Measurements from ENCODE around the gene ZFYVE9. TPM values are rescaled to one million over a fixed set of nuclear protein-coding genes. Genes with fewer than 3 reads are reported as not detected.

Gene ZFYVE9
- total and polyA plus RNA-seq, 2 of the 8 experiments (the other 6 are each of a cell fraction or from before 2014, with no cell fraction given) = 5.8 to 26.5 TPM

DNA sequence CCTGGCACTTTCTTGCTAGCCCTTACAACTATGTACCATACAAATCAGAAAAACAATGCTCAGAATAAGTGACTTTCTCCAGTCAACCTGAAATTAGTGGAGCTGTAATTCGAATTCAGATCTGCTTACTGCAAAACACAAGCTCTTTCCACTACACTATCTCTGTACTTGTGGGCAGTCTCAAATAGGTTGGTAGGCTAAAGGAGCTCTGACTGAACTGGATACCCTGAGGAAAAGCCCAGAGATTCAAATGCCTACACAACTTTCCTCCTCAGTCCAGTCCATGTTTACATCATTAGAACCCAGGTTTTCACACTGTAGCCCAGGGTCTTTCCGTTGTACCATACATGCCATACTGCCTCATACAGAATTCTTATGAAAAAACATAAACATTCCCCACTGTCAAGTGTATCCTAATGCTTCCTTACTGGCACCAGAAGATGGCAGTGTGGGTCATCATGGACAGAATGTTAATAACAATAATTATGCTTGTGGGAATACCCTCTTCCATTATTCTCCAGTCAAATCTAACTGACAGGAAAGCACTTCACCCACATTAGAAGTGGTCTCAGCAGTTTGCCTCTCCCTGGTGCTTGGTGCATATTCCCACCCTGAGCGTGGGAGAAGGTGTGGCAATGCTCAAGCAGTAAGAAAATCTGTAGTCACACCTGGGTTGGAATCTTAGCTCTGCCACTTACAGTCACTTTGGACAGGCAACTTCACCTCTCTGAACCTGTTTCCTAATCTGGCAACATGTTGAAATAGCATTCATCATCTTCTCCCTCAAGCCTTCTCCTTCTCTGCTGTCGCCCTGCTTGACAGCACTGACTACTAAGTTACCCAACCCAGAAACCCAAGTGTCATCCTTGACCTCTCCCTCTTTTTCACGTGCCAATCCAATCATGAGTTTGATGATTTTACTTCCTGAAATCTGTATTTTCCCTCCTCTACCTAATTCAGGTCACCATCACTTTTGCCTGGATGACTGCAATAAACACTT, 14.4 kb upstream of the ZFYVE9 start (continued):
- TF ChIP-seq, protein P1, sequence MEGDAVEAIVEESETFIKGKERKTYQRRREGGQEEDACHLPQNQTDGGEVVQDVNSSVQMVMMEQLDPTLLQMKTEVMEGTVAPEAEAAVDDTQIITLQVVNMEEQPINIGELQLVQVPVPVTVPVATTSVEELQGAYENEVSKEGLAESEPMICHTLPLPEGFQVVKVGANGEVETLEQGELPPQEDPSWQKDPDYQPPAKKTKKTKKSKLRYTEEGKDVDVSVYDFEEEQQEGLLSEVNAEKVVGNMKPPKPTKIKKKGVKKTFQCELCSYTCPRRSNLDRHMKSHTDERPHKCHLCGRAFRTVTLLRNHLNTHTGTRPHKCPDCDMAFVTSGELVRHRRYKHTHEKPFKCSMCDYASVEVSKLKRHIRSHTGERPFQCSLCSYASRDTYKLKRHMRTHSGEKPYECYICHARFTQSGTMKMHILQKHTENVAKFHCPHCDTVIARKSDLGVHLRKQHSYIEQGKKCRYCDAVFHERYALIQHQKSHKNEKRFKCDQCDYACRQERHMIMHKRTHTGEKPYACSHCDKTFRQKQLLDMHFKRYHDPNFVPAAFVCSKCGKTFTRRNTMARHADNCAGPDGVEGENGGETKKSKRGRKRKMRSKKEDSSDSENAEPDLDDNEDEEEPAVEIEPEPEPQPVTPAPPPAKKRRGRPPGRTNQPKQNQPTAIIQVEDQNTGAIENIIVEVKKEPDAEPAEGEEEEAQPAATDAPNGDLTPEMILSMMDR (IDR thresholded peaks at IDR 0.05; ENCODE audit: control extremely low read depth in 1 of 3, insufficient read depth in 1 of 3, low read depth in 1 of 3, low read length in 3 of 3) = peak in 2 of 3 experiments; percentile 40 to 65; a peak in 2 of 4 replicates
- no peak for TF ChIP-seq KDM5A (IDR thresholded peaks at IDR 0.05; ENCODE audit: low read length)
- TF ChIP-seq SRF (IDR thresholded peaks at IDR 0.05; ENCODE audit: low read depth, low read length) = no peak

Data from H1 (cell line).